BLaER1 treated with 17β-estradiol and CSF1 and Interleukin-3, amounts not matched to agents 10 nM and 100 nM (cell line): ENCODE results near the gene OR5AU1.
"Not testable (repeated sequence)": the region's sequence is repeated elsewhere in the genome, so short reads cannot be mapped to it uniquely, and the experiment has no call there.

Experiments
- H3K27ac ChIP-seq, 11 experiments: shearing (Covaris generic); formaldehyde crosslinking; 2 replicates each; pipeline ENCODE4 v1.8.1; 2022
- H3K27me3 ChIP-seq, 11 experiments: shearing (Covaris generic); formaldehyde crosslinking; 2 replicates each; pipeline ENCODE4 v1.8.1; 2022
- H3K36me3 ChIP-seq, 11 experiments: shearing (Covaris generic); formaldehyde crosslinking; 2 replicates each; pipeline ENCODE4 v1.8.1; 2022
- H3K4me1 ChIP-seq, 10 experiments: shearing (Covaris generic); formaldehyde crosslinking; 2 replicates each; pipeline ENCODE4 v1.8.1; 2022
- H3K4me2 ChIP-seq, 11 experiments: shearing (Covaris generic); formaldehyde crosslinking; 2 replicates each; pipeline ENCODE4 v1.8.1; 2022
- H3K4me3 ChIP-seq, 10 experiments: shearing (Covaris generic); formaldehyde crosslinking; 2 replicates each; pipeline ENCODE4 v1.8.1; 2022
- H3K9ac ChIP-seq, 11 experiments: shearing (Covaris generic); formaldehyde crosslinking; 2 replicates each; pipeline ENCODE4 v1.8.1; 2022
- H3K9me3 ChIP-seq, 11 experiments: shearing (Covaris generic); formaldehyde crosslinking; replicated peaks in 1 of 11; 2 replicates each; pipeline ENCODE4 v1.8.1; 2022
- H4K20me1 ChIP-seq, 11 experiments: shearing (Covaris generic); formaldehyde crosslinking; 2 replicates each; pipeline ENCODE4 v1.8.1; 2022
- Cebpa-rat ChIP-seq, 11 experiments: shearing (Covaris generic); IDR thresholded peaks; 2 replicates each; pipeline ENCODE4 v1.8.1; 2022

Gene OR5AU1

DNA sequence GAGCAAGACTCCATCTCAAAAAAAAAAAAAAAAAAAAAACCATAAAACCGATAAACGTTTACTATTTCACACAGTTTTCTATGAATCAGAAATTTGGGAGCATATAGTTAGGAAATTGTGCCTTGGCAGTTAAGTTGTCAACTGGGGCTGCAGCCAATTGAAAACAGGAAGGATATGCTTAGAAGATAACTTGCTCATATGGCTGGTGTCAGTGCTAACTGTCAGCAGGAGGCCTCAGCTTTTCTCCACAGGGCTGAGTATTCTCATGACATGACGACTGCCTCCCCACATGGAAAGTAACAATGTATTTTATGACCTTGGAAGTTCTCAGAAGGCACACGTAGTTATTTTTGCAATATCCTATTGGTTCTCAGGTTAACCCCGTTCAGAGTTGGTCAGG is 29.6 kb upstream of the OR5AU1 start:
- H4K20me1 ChIP-seq, result no peaks in the 10 kb centered on the region
- no peak for TF ChIP-seq Cebpa-rat (IDR thresholded peaks at IDR 0.05)
- no peak overlapping the region for H3K27ac ChIP-seq
- H3K27me3 ChIP-seq, result no peaks in the 10 kb centered on the region
- H3K36me3 ChIP-seq, result no peaks in the 10 kb centered on the region
- H3K9me3 ChIP-seq, result peaks cover 14 to 38% (median 18%) of the 10 kb centered on the region in 11 experiments; a peak in 21 of 22 replicates
- peak overlapping the region in 3 of 11 experiments; percentile 8 to 28 (median 14); a peak in 2 of 22 replicates for H3K4me2 ChIP-seq
- no peak overlapping the region for H3K4me3 ChIP-seq
- peaks cover 0 to 8% (median 3%) of the 10 kb centered on the region in 10 experiments; a peak in 8 of 20 replicates for H3K4me1 ChIP-seq
- no peak overlapping the region for H3K9ac ChIP-seq

DNA sequence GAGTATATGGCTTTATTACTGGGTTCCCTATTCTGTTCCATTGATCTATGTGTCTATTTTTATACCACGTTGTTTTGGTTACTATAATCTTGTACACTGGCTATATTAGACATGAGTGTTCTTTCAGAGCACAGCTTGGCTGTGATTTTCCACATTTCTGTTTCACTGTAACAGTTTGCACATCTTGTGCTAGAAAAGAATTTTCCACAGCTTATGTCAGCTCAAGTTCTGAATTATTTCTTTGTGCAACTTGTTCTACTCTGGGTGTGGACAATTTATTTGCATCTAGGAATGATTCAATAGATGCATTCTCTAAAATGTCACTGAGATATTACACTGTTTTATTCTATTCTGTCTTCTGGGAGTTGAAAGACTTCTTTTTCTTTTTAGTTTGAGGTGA is 28.4 kb upstream of the OR5AU1 start:
- Histone ChIP-seq H3K27ac (no peak overlapping the region), H3K4me1 (peaks cover 0 to 8% (median 3%) of the 10 kb centered on the region in 10 experiments; a peak in 8 of 20 replicates), H3K9me3 (peaks cover 14 to 31% (median 19%) of the 10 kb centered on the region in 11 experiments; a peak in 21 of 22 replicates), H4K20me1 (no peaks in the 10 kb centered on the region), H3K36me3 (no peaks in the 10 kb centered on the region), H3K4me3 (no peak overlapping the region), H3K27me3 (no peaks in the 10 kb centered on the region), H3K4me2 (no peak overlapping the region), H3K9ac (no peak overlapping the region)
- TF ChIP-seq Cebpa-rat (IDR thresholded peaks at IDR 0.05), result no peak

DNA sequence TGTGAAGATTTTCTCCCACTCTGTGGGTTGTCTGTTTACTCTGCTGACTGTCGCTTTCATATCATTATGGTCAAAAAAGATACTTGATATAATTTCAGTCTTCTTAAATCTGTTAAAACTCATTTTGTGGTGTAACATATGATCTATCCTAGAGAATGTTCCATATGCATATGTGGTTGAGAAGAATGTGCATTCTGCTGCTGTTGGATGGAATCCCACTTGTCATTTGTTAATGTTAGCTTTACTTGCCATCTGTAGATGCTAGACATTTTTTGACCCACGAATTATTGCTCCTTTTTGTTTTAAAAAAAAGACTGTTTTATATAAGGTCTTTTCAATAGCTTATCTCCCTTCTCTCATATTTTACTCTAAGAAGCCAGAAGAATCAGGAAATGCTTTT is 26.3 kb upstream of the OR5AU1 start:
- Histone ChIP-seq H3K36me3 (no peaks in the 10 kb centered on the region), H4K20me1 (no peaks in the 10 kb centered on the region), H3K9me3 (peaks cover 10 to 24% (median 14%) of the 10 kb centered on the region in 11 experiments; a peak in 17 of 22 replicates), H3K27me3 (no peaks in the 10 kb centered on the region), H3K27ac (no peak overlapping the region), H3K4me2 (no peak overlapping the region), H3K4me1 (peaks cover 0 to 8% (median 3%) of the 10 kb centered on the region in 10 experiments; a peak in 8 of 20 replicates), H3K9ac (no peak overlapping the region), H3K4me3 (no peak overlapping the region)
- TF ChIP-seq Cebpa-rat (IDR thresholded peaks at IDR 0.05), result no peak

DNA sequence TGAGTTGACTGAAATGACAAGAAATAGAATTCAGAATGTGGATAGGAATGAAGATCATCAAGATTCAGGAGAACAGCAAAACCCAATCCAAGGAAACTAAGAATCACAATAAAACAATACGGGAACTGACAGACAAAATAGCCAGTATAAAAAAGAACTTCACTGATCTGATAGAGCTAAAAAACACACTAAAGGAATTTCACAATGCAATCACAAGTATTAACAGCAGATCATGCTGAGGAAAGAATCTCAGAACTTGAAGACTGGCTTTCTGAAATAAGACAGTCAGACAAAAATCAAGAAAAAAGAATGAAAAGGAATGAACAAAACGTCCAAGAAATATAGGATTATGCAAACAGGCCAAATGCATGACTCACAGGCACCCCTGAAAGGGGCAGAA is 15.3 kb upstream of the OR5AU1 start:
- no peak for TF ChIP-seq Cebpa-rat (IDR thresholded peaks at IDR 0.05)
- no peaks in the 10 kb centered on the region for H4K20me1 ChIP-seq
- no peaks in the 10 kb centered on the region for H3K27me3 ChIP-seq
- no peak overlapping the region for H3K27ac ChIP-seq
- no peak overlapping the region for H3K4me2 ChIP-seq
- no peak overlapping the region for H3K4me3 ChIP-seq
- no peak overlapping the region for H3K9ac ChIP-seq
- H3K9me3 ChIP-seq, result peaks cover 13 to 44% (median 31%) of the 10 kb centered on the region in 11 experiments; a peak in 20 of 22 replicates
- peaks cover 0 to 19% (median 8%) of the 10 kb centered on the region in 10 experiments; a peak in 9 of 20 replicates for H3K4me1 ChIP-seq
- H3K36me3 ChIP-seq, result no peaks in the 10 kb centered on the region

DNA sequence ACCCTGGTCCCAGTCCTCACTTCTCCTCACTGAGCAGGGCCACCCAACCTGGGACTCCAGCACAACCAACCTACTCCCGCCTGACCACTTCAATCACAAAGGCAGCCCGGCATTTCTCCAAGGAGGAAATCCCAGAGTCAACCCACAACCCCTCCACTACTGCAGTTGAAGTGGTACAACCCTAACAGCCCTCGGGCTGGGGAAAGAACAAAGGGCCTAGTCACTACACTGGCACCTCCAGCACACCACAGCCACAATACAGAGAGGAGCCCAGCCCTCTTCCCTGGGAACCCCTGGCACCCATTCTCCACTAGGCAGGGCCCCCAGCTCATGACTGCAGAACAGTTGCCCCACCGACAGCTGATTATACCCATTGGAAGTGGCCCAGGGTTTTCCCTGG is 13.7 kb upstream of the OR5AU1 start:
- no peaks in the 10 kb centered on the region for H3K36me3 ChIP-seq
- peaks cover 0 to 23% (median 10%) of the 10 kb centered on the region in 10 experiments; a peak in 9 of 20 replicates for H3K4me1 ChIP-seq
- no peak overlapping the region for H3K9ac ChIP-seq
- H4K20me1 ChIP-seq, result no peaks in the 10 kb centered on the region
- TF ChIP-seq Cebpa-rat (IDR thresholded peaks at IDR 0.05), result no peak
- H3K9me3 ChIP-seq, result peaks cover 13 to 44% (median 31%) of the 10 kb centered on the region in 11 experiments; a peak in 20 of 22 replicates
- H3K4me2 ChIP-seq, result peak overlapping the region in 7 of 11 experiments; percentile 18 to 51 (median 33); a peak in 11 of 22 replicates
- H3K27ac ChIP-seq, result no peak overlapping the region
- no peak overlapping the region for H3K4me3 ChIP-seq
- H3K27me3 ChIP-seq, result no peaks in the 10 kb centered on the region

DNA sequence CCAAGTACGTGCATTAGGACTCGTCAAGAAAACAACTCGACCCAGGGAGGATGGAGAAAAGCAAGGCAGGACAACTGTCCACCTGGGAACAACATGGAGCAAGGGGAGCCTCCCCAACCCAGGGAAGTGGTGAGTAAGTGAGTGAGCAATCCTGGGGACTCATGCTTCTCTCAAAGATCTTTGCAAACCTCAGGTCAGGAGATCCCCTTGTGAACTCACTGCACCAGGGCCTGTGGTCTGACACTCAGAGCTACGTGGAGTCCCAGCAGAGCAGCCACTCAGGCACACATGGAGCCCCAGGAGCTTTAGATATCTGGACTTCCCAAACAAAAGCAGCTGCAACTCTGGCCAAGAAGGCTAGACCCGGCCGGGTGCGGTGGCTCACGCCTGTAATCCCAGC is 12.2 kb upstream of the OR5AU1 start:
- H3K4me1 ChIP-seq, result peaks cover 0 to 31% (median 18%) of the 10 kb centered on the region in 10 experiments; a peak in 11 of 20 replicates
- H3K36me3 ChIP-seq, result no peaks in the 10 kb centered on the region
- no peak overlapping the region for H3K4me3 ChIP-seq
- no peak overlapping the region for H3K9ac ChIP-seq
- no peak overlapping the region for H3K4me2 ChIP-seq
- no peak for TF ChIP-seq Cebpa-rat (IDR thresholded peaks at IDR 0.05)
- H3K27me3 ChIP-seq, result no peaks in the 10 kb centered on the region
- H3K27ac ChIP-seq, result no peak overlapping the region
- H3K9me3 ChIP-seq, result peaks cover 13 to 44% (median 31%) of the 10 kb centered on the region in 11 experiments; a peak in 20 of 22 replicates
- no peaks in the 10 kb centered on the region for H4K20me1 ChIP-seq

DNA sequence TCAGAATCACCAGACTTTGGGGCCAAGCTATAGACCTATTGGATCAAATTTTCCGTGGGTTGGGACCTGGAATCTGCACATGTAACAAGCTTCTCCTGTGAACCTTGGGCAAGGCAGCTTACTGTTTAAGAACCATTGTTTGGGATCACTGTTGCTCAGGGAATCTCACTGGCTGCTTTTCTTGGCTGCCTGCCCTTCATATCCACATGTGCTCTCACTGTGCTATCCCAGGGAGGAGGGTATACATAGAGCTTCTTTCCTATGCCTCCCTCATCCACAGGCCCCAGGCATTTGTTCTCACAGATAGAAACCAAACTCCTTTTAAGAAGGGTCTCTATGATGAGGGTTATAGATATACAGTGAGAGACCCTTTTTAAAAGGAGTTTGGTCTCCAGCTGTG is 9.8 kb upstream of the OR5AU1 start:
- not testable (repeated sequence) for H3K27ac ChIP-seq, H3K36me3 ChIP-seq, H3K4me3 ChIP-seq, H3K27me3 ChIP-seq, H4K20me1 ChIP-seq, H3K9ac ChIP-seq, H3K4me2 ChIP-seq
- H3K4me1 ChIP-seq, result peaks cover 0 to 31% (median 18%) of the 10 kb centered on the region in 10 experiments; a peak in 11 of 20 replicates
- H3K9me3 ChIP-seq, result peaks cover 9 to 26% (median 15%) of the 10 kb centered on the region in 11 experiments; a peak in 18 of 22 replicates

DNA sequence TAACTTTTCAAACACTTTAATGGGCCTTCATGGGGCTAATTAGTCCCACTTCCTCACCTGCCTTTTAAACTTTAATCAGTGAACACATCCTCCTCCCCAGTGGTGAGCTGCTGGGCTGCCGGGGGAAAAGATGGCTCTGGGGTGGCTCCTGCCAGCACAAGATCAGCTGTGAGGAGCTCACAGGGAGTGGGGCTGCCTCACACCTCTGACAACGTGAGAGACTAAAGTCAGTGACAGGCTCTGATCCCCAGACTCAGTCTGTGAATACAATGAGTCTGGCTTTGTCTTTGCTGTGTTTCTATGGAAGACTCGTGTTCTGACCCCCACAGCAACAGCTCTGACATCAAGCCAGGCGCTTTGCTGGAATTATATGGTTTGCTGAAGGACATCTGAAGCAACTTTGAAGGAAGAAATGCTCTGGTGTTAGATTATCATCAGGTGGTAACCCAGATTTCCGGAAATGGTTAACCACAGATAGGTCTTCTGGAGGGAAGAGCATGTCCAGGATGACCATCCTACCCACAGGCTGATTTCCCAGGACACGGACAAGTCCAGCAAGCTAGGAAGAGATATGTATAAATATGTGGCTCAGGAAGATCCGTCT is 9.2 kb upstream of the OR5AU1 start:
- H3K9me3 ChIP-seq, result peaks cover 3 to 20% (median 10%) of the 10 kb centered on the region in 11 experiments; a peak in 12 of 22 replicates

DNA sequence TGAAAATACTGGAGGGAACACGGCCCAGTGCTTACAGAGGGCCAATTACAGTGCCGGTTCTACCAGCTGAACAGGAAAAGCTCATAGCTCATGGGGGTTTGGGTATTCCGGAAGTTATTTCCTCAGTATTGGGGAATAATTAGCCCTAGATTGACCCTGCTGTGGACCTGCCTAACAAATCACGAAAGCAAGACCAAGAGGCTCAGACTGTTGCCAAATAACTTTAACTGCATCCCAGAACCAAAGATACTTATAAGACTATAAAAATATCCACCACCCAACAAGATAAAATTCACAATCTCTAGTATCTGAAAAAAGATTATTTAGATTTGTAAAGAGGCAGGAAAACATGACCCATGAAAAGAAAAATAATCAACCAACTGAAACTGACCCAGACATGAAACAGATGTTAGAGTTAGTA is 8.0 kb upstream of the OR5AU1 start:
- TF ChIP-seq Cebpa-rat (IDR thresholded peaks at IDR 0.05), result no peak
- Histone ChIP-seq H3K36me3 (no peaks in the 10 kb centered on the region), H3K4me2 (peak overlapping the region in 7 of 11 experiments; percentile 17 to 49 (median 36); a peak in 8 of 22 replicates), H3K4me1 (peaks cover 0 to 15% (median 10%) of the 10 kb centered on the region in 10 experiments; a peak in 10 of 20 replicates), H4K20me1 (no peaks in the 10 kb centered on the region), H3K9me3 (peaks cover 0 to 10% (median 4%) of the 10 kb centered on the region in 11 experiments; a peak in 9 of 22 replicates), H3K27ac (no peak overlapping the region), H3K9ac (no peak overlapping the region), H3K4me3 (no peak overlapping the region), H3K27me3 (no peaks in the 10 kb centered on the region)

More for the DNA sequence above, 9.2 kb upstream of the OR5AU1 start:
- not testable (repeated sequence) for H3K27ac ChIP-seq, H3K27me3 ChIP-seq, H4K20me1 ChIP-seq, H3K36me3 ChIP-seq, H3K4me3 ChIP-seq, H3K9ac ChIP-seq
- Histone ChIP-seq H3K4me1 (peaks cover 0 to 27% (median 18%) of the 10 kb centered on the region in 10 experiments; a peak in 11 of 20 replicates), H3K4me2 (peak overlapping the region in 5 of 11 experiments; percentile 0 to 29 (median 12); a peak in 6 of 22 replicates)
